ENCODE measurements around the gene SPRYD3. TPM values are rescaled to one million over a fixed set of nuclear protein-coding genes. Genes with fewer than 3 reads are reported as not detected.

Gene SPRYD3
- polyA plus RNA-seq, 3 donors = 17.8 to 26.9 (median 21.8) TPM

DNA sequence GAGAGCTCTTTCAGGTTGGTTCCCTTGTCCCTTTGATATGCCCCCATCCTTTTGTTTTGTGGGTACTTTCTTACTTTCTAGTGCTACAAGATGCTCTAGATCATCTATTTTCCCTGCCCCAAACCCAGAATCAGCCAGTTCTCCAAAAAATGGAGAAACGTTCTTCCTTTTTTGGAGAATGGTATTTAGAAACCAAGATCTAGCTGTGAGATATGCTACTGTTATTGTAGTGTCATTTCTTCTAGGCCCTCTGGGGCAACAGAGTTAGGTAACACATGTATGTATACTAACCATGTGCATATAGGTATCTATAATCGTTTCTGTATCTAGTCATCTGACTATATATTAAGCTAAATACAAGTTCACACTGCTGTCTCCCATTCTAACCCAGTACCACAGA, 11.4 kb upstream of the SPRYD3 start:
- H3K4me3 Mint-ChIP-seq = no peak overlapping the region
- H3K4me2 ChIP-seq (replicated peaks; ENCODE audit: extremely low read depth, low read length, poor library complexity, severe bottlenecking) = no peak overlapping the region
- H3K27ac ChIP-seq (ENCODE audit: low read depth in 1 of 2, low read length in 2 of 2) = no peak overlapping the region
- no peak overlapping the region for H2AFZ ChIP-seq (ENCODE audit: insufficient read depth, low read depth, low read length, poor library complexity, severe bottlenecking)
- no peak for TF ChIP-seq CTCF (IDR thresholded peaks at IDR 0.05)
- no peaks in the 10 kb centered on the region for H4K20me1 ChIP-seq (ENCODE audit: insufficient read depth, low read length)
- H3K36me3 ChIP-seq (replicated peaks in 1 of 2; ENCODE audit: control insufficient read depth in 1 of 2, insufficient read depth in 2 of 2, low read length in 2 of 2) = no peaks in the 10 kb centered on the region
- H3K9me3 ChIP-seq (replicated peaks in 1 of 2; ENCODE audit: control insufficient read depth in 1 of 2, insufficient read depth in 1 of 2, low read length in 2 of 2) = no peaks in the 10 kb centered on the region
- no peak overlapping the region for H3K9ac ChIP-seq (ENCODE audit: insufficient read depth, low read length, poor library complexity, severe bottlenecking)
- no peak overlapping the region for H3K4me3 ChIP-seq (replicated peaks in 1 of 3; ENCODE audit: low read depth in 2 of 3, low read length in 3 of 3)
- H3K9me3 Mint-ChIP-seq = peaks cover 0 to 2% (median 0%) of the 10 kb centered on the region in 7 donors
- no peak overlapping the region for H3K27ac Mint-ChIP-seq
- intact Hi-C loops (cut with micrococcal nuclease) = loop anchor here in 1 of 2 donors (10.0 kb wide), 1 partner anchor 46 kb away; no protein-coding TSS in a partner anchor
- H3K79me2 ChIP-seq (ENCODE audit: insufficient read depth, low read length) = no peaks in the 10 kb centered on the region
- no peaks in the 10 kb centered on the region for H3K36me3 Mint-ChIP-seq
- H3K27me3 Mint-ChIP-seq (ENCODE audit: low read depth in 3 of 3) = peaks cover 4 to 8% (median 5%) of the 10 kb centered on the region in 3 donors
- no peaks in the 10 kb centered on the region for H3K27me3 ChIP-seq (ENCODE audit: control insufficient read depth in 2 of 2, insufficient read depth in 2 of 2, low read length in 2 of 2)
- no CpG with 5 or more reads among the region's 2 CpGs for WGBS (ENCODE audit: insufficient coverage)
- H3K4me1 ChIP-seq (ENCODE audit: control insufficient read depth in 1 of 2, insufficient read depth in 2 of 2, low read length in 2 of 2) = peaks cover 13% of the 10 kb centered on the region in 2 donors
- H3K4me1 Mint-ChIP-seq = peaks cover 12% of the 10 kb centered on the region
- no peak for DNase-seq

GRCh38 chr12:53090105-53090504, 10.9 kb upstream of the SPRYD3 start:
- Histone ChIP-seq H3K9me3 (replicated peaks in 1 of 2; ENCODE audit: control insufficient read depth in 1 of 2, insufficient read depth in 1 of 2, low read length in 2 of 2) (no peaks in the 10 kb centered on the region), H3K27ac (ENCODE audit: low read depth in 1 of 2, low read length in 2 of 2) (no peak overlapping the region), H3K9ac (ENCODE audit: insufficient read depth, low read length, poor library complexity, severe bottlenecking) (no peak overlapping the region), H3K27me3 (ENCODE audit: control insufficient read depth in 2 of 2, insufficient read depth in 2 of 2, low read length in 2 of 2) (no peaks in the 10 kb centered on the region), H3K36me3 (replicated peaks in 1 of 2; ENCODE audit: control insufficient read depth in 1 of 2, insufficient read depth in 2 of 2, low read length in 2 of 2) (no peaks in the 10 kb centered on the region), H3K4me1 (ENCODE audit: control insufficient read depth in 1 of 2, insufficient read depth in 2 of 2, low read length in 2 of 2) (peaks cover 13% of the 10 kb centered on the region in 2 donors), H3K4me3 (replicated peaks in 1 of 3; ENCODE audit: low read depth in 2 of 3, low read length in 3 of 3) (no peak overlapping the region), H2AFZ (ENCODE audit: insufficient read depth, low read depth, low read length, poor library complexity, severe bottlenecking) (no peak overlapping the region), H3K4me2 (replicated peaks; ENCODE audit: extremely low read depth, low read length, poor library complexity, severe bottlenecking) (no peak overlapping the region), H3K79me2 (ENCODE audit: insufficient read depth, low read length) (no peaks in the 10 kb centered on the region), H4K20me1 (ENCODE audit: insufficient read depth, low read length) (no peaks in the 10 kb centered on the region)
- WGBS (ENCODE audit: insufficient coverage) = 96% methylated on average over 5 of the region's 6 CpGs
- H3K27me3 Mint-ChIP-seq (ENCODE audit: low read depth in 3 of 3) = peaks cover 4 to 8% (median 5%) of the 10 kb centered on the region in 3 donors
- H3K4me3 Mint-ChIP-seq = no peak overlapping the region
- H3K4me1 Mint-ChIP-seq = peaks cover 12% of the 10 kb centered on the region
- intact Hi-C loops (cut with micrococcal nuclease) = loop anchor here in 1 of 2 donors (10.0 kb wide), 1 partner anchor 45 kb away; no protein-coding TSS in a partner anchor
- H3K9me3 Mint-ChIP-seq = peaks cover 0 to 2% (median 0%) of the 10 kb centered on the region in 7 donors
- TF ChIP-seq CTCF (IDR thresholded peaks at IDR 0.05) = no peak
- no peaks in the 10 kb centered on the region for H3K36me3 Mint-ChIP-seq
- DNase-seq = no peak
- no peak overlapping the region for H3K27ac Mint-ChIP-seq
